ENCODE data around the gene CD164. TPM values are rescaled to one million over a fixed set of nuclear protein-coding genes. Genes with fewer than 3 reads are reported as not detected.

The CD164 gene
- total and polyA plus RNA-seq, 2 of the 13 experiments (the other 11 are each of a cell fraction or from before 2014, with no cell fraction given): 222 to 293 TPM

- TF ChIP-seq TEAD3 (CRISPR knock-in tag; optimal IDR thresholded peaks at IDR 0.05; ENCODE audit: borderline replicate concordance) (no peak), NFKB2 (CRISPR knock-in tag; IDR thresholded peaks at IDR 0.05; ENCODE audit: borderline replicate concordance) (no peak), PAX8 (CRISPR knock-in tag; IDR thresholded peaks at IDR 0.05; ENCODE audit: borderline replicate concordance) (no peak), BATF2 (CRISPR knock-in tag; IDR thresholded peaks at IDR 0.05) (no peak), U2AF2 (IDR thresholded peaks at IDR 0.05; ENCODE audit: low read depth, low read length) (no peak), ZNF556 (CRISPR knock-in tag; IDR thresholded peaks at IDR 0.05; ENCODE audit: borderline replicate concordance) (no peak), POGK (CRISPR knock-in tag; conservative IDR thresholded peaks at IDR 0.05) (no peak), ZNF205 (CRISPR knock-in tag; IDR thresholded peaks at IDR 0.05) (no peak)
- Histone ChIP-seq H3K79me2 (ENCODE audit: insufficient read depth, low read length) (no peaks in the 10 kb centered on the region), H2AFZ (ENCODE audit: low read length) (no peak overlapping the region), H3K4me1 (ENCODE audit: insufficient read depth, low read length) (peaks cover 18% of the 10 kb centered on the region), H3K4me2 (ENCODE audit: low read depth, low read length) (no peak overlapping the region), H3K9ac (ENCODE audit: insufficient read depth, low read depth, low read length) (no peak overlapping the region), H3K9me3 (ENCODE audit: low read length) (no peaks in the 10 kb centered on the region), H3K4me3 (replicated peaks in 1 of 3; ENCODE audit: insufficient read depth in 1 of 3, low read depth in 2 of 3, low read length in 3 of 3) (no peak overlapping the region), H3K27ac (ENCODE audit: extremely low read length, insufficient read depth, low read length) (no peak overlapping the region), H3K27me3 (ENCODE audit: control insufficient read depth in 1 of 2, insufficient read depth in 2 of 2, low read length in 2 of 2) (no peaks in the 10 kb centered on the region; a peak in 1 of 5 replicates), H3K36me3 (replicated peaks in 1 of 2; ENCODE audit: control insufficient read depth in 1 of 2, insufficient read depth in 2 of 2, low read length in 2 of 2) (no peaks in the 10 kb centered on the region), H4K20me1 (ENCODE audit: insufficient read depth, low read length) (no peaks in the 10 kb centered on the region)
- BruUV-seq (replicated peaks): no TSS peak
- DNase-seq (ENCODE audit: low spot score) (no peak), FAIRE-seq (no peak), ATAC-seq (no peak)
- 55% methylated on average over 7 of the region's 7 CpGs for WGBS (ENCODE audit: low lambda C conversion rate)
- ChIA-PET POLR2A (no interaction called here), CTCF (ENCODE audit: low intra/inter-chr PET ratio, low total read pairs) (no interaction called here)
- in situ Hi-C loops (cut with HindIII; ENCODE audit: extremely low pct_ligation_motif_present, low pct_unique_long_range_greater_than_20kb) (no loop called here), intact Hi-C loops (cut with micrococcal nuclease; ENCODE audit: unreplicated experiment) (no loop called here)
These were observed 55.9 kb downstream of the CD164 start for GRCh38 chr6:109326351-109326750.

Data from HepG2 (cell line).